ENCODE results near the gene SPTB.

Gene SPTB

DNA sequence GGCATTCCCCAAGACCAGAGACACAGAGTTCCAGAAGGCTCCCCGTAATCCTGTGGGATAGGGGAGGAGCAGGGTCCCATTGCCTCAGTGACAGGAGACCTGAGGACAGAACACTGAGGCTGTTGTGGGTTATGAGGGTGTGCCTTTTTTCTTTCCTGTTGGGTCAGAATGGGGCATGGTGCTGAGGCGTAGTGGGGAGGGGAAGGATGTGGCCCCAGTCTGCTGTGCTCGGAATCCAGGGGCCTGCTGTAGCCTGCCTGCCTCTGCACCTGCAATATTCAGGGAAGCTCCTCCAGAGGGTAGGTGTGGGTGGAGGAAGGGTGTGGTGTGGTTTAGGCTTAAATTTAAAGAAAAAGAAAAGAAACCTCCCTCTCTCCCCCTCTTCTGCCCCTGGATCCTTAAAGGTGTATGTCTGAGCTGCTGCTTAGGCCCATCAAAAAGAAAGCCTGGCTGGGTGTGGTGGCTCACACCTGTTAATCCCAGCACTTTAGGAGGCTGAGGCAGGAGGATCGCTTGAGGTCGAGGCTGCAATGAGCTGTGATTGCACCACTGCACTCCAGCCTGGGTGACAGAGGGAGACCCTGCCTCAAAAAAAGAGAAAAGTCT, 156.8 kb downstream of the SPTB start:
- no peak for TF ChIP-seq Cebpa-rat (IDR thresholded peaks at IDR 0.05)
- Histone ChIP-seq H3K9ac (peak overlapping the region; percentile 51; the same call in 1 of the 2 replicates), H3K27me3 (no peaks in the 10 kb centered on the region), H3K36me3 (peaks cover 4% of the 10 kb centered on the region; the same call in 1 of the 2 replicates), H3K4me2 (peak overlapping the region; percentile 90), H3K4me3 (0 out of 2 replicates have a peak overlapping the region, but pooled peaks have one; percentile 14), H3K27ac (peak overlapping the region; percentile 70), H3K9me3 (no peaks in the 10 kb centered on the region), H4K20me1 (peaks cover 16% of the 10 kb centered on the region), H3K4me1 (peaks cover 76% of the 10 kb centered on the region)

DNA sequence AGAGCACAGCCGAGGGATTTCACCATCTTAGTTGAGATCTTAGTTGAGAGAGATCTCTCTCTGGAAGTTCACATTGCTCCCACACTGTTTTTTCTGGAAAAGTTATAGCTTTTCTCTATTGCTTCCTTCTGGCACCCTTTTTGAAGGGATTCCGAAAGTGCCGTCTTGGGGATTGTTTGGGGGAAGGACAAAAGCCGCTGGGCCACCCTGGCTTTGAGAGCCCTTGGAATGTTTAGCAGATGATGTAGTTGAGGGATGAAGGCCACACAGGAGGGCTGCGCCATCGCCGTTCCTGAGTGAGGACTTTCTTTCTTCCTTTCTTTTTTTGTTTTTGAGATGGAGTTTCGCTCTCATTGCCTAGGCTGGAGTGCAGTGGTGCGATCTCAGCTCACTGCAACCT, 157.8 kb downstream of the SPTB start:
- Histone ChIP-seq H3K27ac (peak overlapping the region; percentile 70), H3K27me3 (no peaks in the 10 kb centered on the region), H3K4me3 (peak overlapping the region; percentile 1; the same call in 1 of the 2 replicates), H3K9ac (0 out of 2 replicates have a peak overlapping the region, but pooled peaks have one; percentile 52), H3K36me3 (no peaks in the 10 kb centered on the region), H4K20me1 (peaks cover 16% of the 10 kb centered on the region), H3K9me3 (no peaks in the 10 kb centered on the region), H3K4me1 (peaks cover 86% of the 10 kb centered on the region), H3K4me2 (peak overlapping the region; percentile 90)
- no peak for TF ChIP-seq Cebpa-rat (IDR thresholded peaks at IDR 0.05)

DNA sequence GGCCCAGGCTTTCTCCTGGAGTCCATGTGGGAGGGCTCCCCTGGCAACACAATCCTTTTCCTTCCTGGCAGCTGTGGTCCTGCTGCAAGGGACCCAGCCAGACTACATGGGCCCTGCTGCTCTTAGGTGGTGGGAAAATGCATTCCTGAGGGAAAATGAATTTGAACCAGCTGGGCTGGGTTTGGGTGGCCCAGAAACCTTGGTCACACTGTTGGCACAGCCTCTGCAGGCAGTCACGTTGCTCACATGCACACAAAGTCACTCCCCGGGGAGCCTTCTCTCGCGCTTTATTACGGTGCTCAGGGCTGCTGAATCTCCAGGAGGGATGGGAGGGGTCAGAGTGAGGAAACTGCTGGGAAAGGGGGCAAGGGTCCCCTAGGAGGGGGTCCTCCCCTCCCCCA, 158.3 kb downstream of the SPTB start:
- no peak for TF ChIP-seq Cebpa-rat (IDR thresholded peaks at IDR 0.05)
- Histone ChIP-seq H3K4me1 (peaks cover 86% of the 10 kb centered on the region), H3K27ac (peak overlapping the region; percentile 70), H3K4me2 (peak overlapping the region; percentile 90), H3K9ac (0 out of 2 replicates have a peak overlapping the region, but pooled peaks have one; percentile 52), H3K27me3 (no peaks in the 10 kb centered on the region), H4K20me1 (peaks cover 11% of the 10 kb centered on the region), H3K9me3 (no peaks in the 10 kb centered on the region), H3K4me3 (peak overlapping the region; percentile 1; the same call in 1 of the 2 replicates), H3K36me3 (no peaks in the 10 kb centered on the region)

DNA sequence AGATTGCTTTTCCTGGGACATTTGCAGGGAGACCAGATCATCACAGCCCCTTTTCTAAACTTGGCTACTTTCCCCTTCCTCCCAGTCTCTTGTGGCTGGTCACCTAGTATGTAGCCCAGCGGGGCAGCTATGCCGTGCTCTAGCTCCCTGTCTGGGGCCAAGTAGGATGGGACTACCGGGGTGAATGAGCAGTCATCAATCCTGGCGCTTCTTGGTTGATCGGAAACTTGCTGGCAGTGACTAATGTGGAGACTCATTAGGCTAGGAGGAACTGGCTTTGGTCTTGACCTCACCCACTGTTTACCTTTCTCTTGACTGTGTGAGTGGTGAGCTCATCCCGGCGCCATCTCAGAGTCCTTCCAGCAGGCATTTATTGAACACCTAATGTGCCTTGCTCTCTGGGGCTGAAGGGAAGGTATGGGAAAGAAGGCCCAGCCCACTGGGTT, 159.6 kb downstream of the SPTB start:
- H3K27me3 ChIP-seq, result no peaks in the 10 kb centered on the region
- peaks cover 3% of the 10 kb centered on the region; the same call in 1 of the 2 replicates for H3K9me3 ChIP-seq
- H4K20me1 ChIP-seq, result no peaks in the 10 kb centered on the region
- no peak overlapping the region for H3K4me3 ChIP-seq
- peaks cover 77% of the 10 kb centered on the region for H3K4me1 ChIP-seq
- H3K4me2 ChIP-seq, result no peak overlapping the region
- H3K27ac ChIP-seq, result no peak overlapping the region
- no peak for TF ChIP-seq Cebpa-rat (IDR thresholded peaks at IDR 0.05)
- no peaks in the 10 kb centered on the region for H3K36me3 ChIP-seq
- H3K9ac ChIP-seq, result no peak overlapping the region

DNA sequence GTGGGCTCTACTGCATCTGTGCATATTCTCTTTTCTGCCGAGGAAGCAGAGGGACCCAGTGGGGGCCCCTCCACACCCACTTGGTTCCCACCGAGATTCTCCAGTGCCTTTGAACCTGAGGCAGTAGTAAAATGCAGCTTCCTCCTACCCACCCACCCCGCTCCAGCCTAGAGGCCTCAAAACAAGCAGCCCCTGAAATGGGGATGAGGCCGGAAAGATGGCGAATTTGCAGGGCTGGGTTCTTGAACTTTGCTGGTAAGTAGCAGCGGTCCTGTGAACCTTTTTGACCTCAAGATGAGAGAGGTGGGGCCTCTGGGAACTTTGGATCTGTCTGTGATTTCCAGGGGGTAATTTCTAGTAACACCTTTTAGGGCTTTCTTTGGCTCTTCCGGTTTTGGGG, 160.1 kb downstream of the SPTB start:
- no peaks in the 10 kb centered on the region for H4K20me1 ChIP-seq
- no peak overlapping the region for H3K27ac ChIP-seq

DNA sequence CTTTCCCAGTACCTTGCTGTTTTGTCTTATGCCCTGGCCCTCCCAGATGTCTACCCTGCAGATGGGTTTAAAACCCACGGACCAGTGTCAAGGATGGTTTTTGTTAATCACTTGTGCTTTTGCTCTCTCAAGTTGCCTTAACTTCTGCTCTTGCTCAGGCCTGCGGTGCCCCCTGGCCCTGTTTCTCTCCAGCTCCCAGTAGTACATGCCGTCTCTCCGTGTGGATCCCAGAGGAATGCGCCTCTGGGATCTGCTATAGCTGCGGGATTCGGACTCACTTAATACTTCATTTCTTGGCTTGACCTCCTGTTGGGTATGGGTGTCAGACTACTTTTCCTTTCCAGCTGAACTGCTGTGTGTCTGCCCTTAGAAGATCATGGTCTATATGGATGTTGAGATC, 160.9 kb downstream of the SPTB start:
- Histone ChIP-seq H3K9me3 (peaks cover 16% of the 10 kb centered on the region), H3K9ac (no peak overlapping the region), H3K4me3 (no peak overlapping the region), H3K27ac (no peak overlapping the region), H4K20me1 (no peaks in the 10 kb centered on the region), H3K36me3 (no peaks in the 10 kb centered on the region), H3K27me3 (no peaks in the 10 kb centered on the region), H3K4me1 (peaks cover 63% of the 10 kb centered on the region), H3K4me2 (no peak overlapping the region)
- no peak for TF ChIP-seq Cebpa-rat (IDR thresholded peaks at IDR 0.05)

More for the DNA sequence above, 160.1 kb downstream of the SPTB start:
- no peaks in the 10 kb centered on the region for H3K36me3 ChIP-seq
- H3K4me3 ChIP-seq, result no peak overlapping the region
- H3K4me2 ChIP-seq, result no peak overlapping the region
- no peak overlapping the region for H3K9ac ChIP-seq
- TF ChIP-seq Cebpa-rat (IDR thresholded peaks at IDR 0.05), result no peak
- peaks cover 9% of the 10 kb centered on the region for H3K9me3 ChIP-seq
- peaks cover 71% of the 10 kb centered on the region for H3K4me1 ChIP-seq
- no peaks in the 10 kb centered on the region for H3K27me3 ChIP-seq

DNA sequence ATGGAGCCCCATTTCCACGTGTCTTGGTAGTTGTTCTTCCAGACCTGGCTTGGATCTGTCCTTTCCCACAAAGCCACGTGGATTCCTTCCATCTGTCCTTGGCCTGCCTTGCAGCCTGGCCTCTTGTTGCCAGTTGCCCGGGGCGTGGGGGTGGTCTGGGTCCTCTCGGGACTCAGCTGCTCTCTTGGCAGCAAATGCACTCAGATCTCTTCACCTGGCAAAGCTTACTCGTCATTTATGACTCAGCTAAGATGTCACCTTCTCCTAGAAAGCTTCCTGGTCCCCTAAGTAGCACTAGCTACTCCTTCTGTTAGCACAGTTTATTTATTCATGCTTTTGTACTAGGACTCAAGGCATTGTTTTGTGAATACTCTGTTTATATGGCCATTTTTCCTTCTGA, 161.8 kb downstream of the SPTB start:
- Histone ChIP-seq H3K4me1 (peaks cover 54% of the 10 kb centered on the region), H3K36me3 (no peaks in the 10 kb centered on the region), H4K20me1 (no peaks in the 10 kb centered on the region), H3K27me3 (no peaks in the 10 kb centered on the region), H3K9me3 (peaks cover 24% of the 10 kb centered on the region), H3K4me3 (no peak overlapping the region), H3K4me2 (peak overlapping the region; percentile 67), H3K27ac (no peak overlapping the region), H3K9ac (no peak overlapping the region)
- TF ChIP-seq Cebpa-rat (IDR thresholded peaks at IDR 0.05), result no peak

DNA sequence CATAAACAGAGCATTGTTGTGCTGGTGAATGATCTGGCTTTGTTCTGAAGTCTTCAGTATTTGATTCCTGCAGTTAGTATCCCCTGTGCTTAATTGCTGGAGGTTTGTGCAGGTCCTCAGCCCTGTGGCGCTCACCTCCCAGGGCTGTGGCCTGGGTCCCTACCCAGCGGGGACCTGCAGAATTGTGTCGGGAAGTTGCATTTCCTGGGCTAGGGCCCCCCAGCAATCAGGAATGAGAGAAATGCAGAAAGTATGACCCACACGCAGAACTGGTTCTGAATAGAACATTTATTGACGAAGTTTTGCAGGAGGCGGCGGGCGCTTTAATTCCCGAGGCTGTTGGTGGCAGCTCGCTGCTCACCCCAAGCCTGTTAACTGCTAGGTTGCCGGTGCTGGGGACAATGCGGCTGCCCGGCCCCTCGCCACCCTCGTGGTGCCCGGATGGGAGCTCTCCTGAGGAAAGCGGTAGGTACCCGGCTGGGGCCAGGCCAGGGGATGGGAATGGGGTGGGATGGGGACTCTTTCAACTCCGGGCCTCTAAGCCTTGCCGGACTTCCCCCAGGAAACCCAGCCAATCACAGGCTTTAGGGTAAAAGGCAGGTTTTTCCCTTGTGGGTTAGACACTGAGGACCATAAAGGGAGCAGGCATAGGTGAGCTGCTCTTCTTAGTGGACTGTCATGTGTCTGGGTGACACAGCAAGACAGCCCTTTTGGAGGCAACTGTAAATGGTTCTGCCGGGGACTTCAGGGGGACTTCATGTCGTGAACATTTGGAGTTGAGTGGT, 163.9 kb downstream of the SPTB start:
- Histone ChIP-seq H3K9me3 (peaks cover 33% of the 10 kb centered on the region), H3K9ac (no peak overlapping the region), H3K27me3 (no peaks in the 10 kb centered on the region), H3K36me3 (no peaks in the 10 kb centered on the region), H3K4me1 (peaks cover 33% of the 10 kb centered on the region), H3K27ac (no peak overlapping the region), H3K4me2 (no peak overlapping the region), H4K20me1 (no peaks in the 10 kb centered on the region), H3K4me3 (no peak overlapping the region)
- TF ChIP-seq Cebpa-rat (IDR thresholded peaks at IDR 0.05), result no peak

DNA sequence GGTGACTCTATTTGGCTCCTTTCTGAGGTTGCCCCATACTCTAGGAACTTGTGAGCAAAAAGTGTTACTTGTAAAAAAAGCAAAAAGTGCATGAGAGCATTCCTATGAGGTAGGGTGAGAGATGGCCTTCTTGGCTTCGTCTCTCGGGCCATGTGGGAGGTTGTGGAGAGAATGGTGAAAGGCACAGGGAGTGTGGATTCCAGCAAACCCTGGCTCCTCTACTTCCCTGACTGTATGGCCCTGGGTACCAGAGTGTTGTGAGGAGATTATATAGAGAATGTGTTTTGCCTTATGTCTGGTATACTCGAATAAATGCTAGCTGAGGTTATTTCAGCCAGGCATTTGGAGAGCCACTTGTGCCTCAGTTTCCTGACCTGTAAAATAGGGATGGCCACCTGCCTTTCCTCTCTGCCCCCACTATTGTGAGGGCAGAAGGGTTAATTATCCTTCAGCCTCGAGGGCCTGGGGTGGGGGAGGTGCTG, 164.5 kb downstream of the SPTB start:
- no peak overlapping the region for H3K4me2 ChIP-seq
- TF ChIP-seq Cebpa-rat (IDR thresholded peaks at IDR 0.05), result no peak
- H4K20me1 ChIP-seq, result no peaks in the 10 kb centered on the region
- no peaks in the 10 kb centered on the region for H3K36me3 ChIP-seq
- H3K27ac ChIP-seq, result no peak overlapping the region
- H3K4me3 ChIP-seq, result no peak overlapping the region
- peaks cover 33% of the 10 kb centered on the region for H3K9me3 ChIP-seq
- H3K27me3 ChIP-seq, result no peaks in the 10 kb centered on the region
- H3K4me1 ChIP-seq, result peaks cover 27% of the 10 kb centered on the region
- no peak overlapping the region for H3K9ac ChIP-seq

Data from BLaER1 (cell line).